Neural crest cell (in vitro differentiated cells): Measurements from ENCODE around the gene ZBED1. TPM values are rescaled to one million over a fixed set of nuclear protein-coding genes. Genes with fewer than 3 reads are reported as not detected.

ENCODE experiments used
- DNase-seq: peaks from one replicate; pipeline ENCODE4 v3.0.0; 2021; ENCODE audit warnings: low read depth, mixed read lengths, low spot score
- H3K27ac Mint-ChIP-seq: one replicate; pipeline ENCODE4 v1.8.0; 2021; ENCODE audit warnings: mild to moderate bottlenecking, mixed read lengths; ENCODE audit not compliant: unreplicated experiment
- H3K27me3 Mint-ChIP-seq: 2 replicates; pipeline ENCODE4 v1.8.0; 2021; ENCODE audit warnings: low read depth, mild to moderate bottlenecking, mixed read lengths
- H3K36me3 Mint-ChIP-seq: 2 replicates; pipeline ENCODE4 v1.8.0; 2021; ENCODE audit warnings: low read depth, mild to moderate bottlenecking, mixed read lengths
- H3K4me1 Mint-ChIP-seq: 2 replicates; pipeline ENCODE4 v1.8.0; 2021; ENCODE audit warnings: mixed read lengths
- H3K4me3 Mint-ChIP-seq: one replicate; pipeline ENCODE4 v1.8.0; 2021; ENCODE audit warnings: mild to moderate bottlenecking, mixed read lengths
- H3K9me3 Mint-ChIP-seq: 2 replicates; pipeline ENCODE4 v1.8.0; 2021; ENCODE audit warnings: mixed read lengths
- long read RNA-seq: library from polyadenylated mRNA; unstranded; transcript quantifications from one replicate; pipeline ENCODE4 v2.0.0, GENCODE V29; 2020
- total RNA-seq: library from RNA; stranded (reverse); gene quantifications from 2 replicates; pipeline ENCODE4 v1.2.1, GENCODE V29; 2021
- TF ChIP-seq, protein P1 (sequence below): fragments of 200-600 bp; sonication (generic); conservative IDR thresholded peaks from 2 replicates; pipeline ENCODE4 v1.5.0; 2021; ENCODE audit warnings: antibody characterized with exemption, mild to moderate bottlenecking

Gene ZBED1
- 41.6 and 42.0 TPM in 2 replicates for total RNA-seq
- long read RNA-seq, full-length matches to known transcripts: 14 of 27 reads
- long read RNA-seq, partial matches to known transcripts: 0 of 27 reads
- long read RNA-seq, other reads (novel, unspliced or antisense): 13 of 27 reads

DNA sequence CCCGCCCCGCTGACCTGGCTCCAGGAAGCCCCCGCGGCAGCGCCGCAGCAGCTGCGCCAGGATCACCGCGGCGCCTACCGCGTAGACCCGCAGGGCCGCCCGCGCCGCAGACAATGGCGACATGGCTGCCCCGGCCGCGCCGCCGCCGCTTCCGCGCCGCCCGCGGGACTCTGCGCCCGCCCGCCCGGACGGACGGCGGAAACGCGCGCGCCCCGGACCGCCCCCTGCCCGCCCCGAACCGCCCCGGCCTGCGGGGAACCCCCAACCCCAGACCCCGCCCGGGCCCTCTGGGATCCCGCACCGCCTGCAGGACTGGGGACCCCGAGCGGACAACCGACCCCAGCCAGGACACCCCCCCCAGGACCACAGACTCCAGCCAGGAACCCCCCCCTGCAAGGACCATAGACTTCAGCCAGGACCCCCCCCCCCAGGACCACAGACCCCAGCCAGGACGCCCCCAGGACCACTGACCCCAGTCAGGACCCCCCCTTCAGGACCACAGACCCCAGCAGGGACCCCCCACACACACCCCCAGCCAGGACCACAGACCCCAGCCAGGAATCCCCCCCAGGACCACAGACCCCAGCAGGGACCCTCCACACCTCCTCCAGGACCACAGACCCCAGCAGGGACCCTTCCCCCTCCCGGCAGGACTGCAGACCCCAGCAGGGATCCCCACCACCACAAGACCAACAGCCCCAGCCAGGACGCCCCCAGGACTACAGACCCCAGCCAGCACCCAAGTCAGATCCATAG, at the start of gene ZBED1, which contains the start of gene DHRSX:
ZBED1 (minus strand) TSS at position 174 of the 756 bp plus-strand sequence. CDS start 10,257 bp downstream, outside the sequence.
DHRSX (minus strand) TSS at position 174 of the 756 bp plus-strand sequence; CDS start at position 123, 51 bp downstream.
- TF ChIP-seq, protein P1, sequence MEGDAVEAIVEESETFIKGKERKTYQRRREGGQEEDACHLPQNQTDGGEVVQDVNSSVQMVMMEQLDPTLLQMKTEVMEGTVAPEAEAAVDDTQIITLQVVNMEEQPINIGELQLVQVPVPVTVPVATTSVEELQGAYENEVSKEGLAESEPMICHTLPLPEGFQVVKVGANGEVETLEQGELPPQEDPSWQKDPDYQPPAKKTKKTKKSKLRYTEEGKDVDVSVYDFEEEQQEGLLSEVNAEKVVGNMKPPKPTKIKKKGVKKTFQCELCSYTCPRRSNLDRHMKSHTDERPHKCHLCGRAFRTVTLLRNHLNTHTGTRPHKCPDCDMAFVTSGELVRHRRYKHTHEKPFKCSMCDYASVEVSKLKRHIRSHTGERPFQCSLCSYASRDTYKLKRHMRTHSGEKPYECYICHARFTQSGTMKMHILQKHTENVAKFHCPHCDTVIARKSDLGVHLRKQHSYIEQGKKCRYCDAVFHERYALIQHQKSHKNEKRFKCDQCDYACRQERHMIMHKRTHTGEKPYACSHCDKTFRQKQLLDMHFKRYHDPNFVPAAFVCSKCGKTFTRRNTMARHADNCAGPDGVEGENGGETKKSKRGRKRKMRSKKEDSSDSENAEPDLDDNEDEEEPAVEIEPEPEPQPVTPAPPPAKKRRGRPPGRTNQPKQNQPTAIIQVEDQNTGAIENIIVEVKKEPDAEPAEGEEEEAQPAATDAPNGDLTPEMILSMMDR: no peak
- Mint-ChIP-seq H3K36me3 (no peaks in the 10 kb centered on the region), H3K27ac (peak within 1 kb of the TSS; percentile 75), H3K9me3 (no peaks in the 10 kb centered on the region), H3K27me3 (no peaks in the 10 kb centered on the region), H3K4me3 (peak within 1 kb of the TSS; percentile 83), H3K4me1 (peaks cover 27% of the 10 kb centered on the region)
- DNase-seq: no peak

DNA sequence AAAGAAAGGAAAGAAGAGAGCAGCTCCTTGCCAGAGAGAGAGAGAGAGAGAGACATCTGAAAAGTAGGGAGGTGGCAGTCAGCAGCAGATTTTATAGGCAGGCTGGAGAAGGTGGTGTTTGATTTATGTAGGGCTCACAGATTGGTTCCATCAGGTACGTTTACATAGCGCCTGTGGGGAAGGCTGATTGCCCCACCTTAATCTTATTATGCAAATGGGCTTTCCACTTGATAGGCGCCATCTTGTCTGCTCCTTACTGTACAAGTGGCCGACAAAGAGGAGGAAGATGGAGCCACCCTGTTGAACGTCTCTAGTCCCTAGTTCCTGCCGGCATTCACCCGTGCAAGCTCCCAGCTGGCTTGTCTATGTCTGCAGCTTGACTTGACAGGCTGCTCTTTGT, 49.1 kb upstream of the ZBED1 start:
- DNase-seq: no peak
- TF ChIP-seq, protein P1: no peak
- Mint-ChIP-seq H3K27me3 (no peaks in the 10 kb centered on the region), H3K9me3 (peaks cover 14% of the 10 kb centered on the region), H3K27ac (no peak overlapping the region), H3K4me1 (peaks cover 41% of the 10 kb centered on the region), H3K4me3 (no peak overlapping the region), H3K36me3 (no peaks in the 10 kb centered on the region)

DNA sequence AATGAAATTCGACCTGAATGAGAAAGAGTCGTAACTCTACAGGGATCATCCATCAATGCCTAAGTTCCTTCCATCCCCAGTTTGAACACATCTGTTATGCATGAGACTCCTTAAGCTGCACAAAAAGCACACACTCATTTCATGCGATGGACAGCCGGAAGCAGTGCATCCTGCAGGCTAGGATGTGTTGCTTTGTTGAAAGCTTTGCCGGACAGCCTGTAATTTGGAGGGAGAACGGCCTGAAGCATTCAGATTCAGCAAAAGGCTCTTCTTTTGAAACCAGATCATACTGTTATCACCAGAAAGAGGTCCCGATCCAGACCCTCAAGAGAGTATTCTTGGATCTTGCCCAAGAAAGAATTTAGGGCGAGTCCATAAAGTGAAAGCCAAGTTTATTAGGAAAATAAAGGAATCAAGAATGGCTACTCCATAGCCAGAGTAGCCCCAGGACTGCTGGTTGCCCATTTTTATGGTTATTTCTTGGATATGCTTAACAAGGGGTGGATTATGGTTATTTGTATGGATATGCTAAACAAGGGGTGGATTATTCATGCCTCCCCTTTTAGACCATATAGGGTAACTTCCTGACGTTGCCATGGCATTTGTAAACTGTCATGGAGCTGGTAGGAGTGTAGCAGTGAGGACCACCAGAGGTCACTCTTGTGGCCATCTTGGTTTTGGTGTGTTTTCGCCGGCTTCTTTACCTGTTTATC, 48.1 kb upstream of the ZBED1 start:
- no peaks in the 10 kb centered on the region for H3K27me3 Mint-ChIP-seq
- H3K4me1 Mint-ChIP-seq: peaks cover 36% of the 10 kb centered on the region
- H3K9me3 Mint-ChIP-seq: peaks cover 11% of the 10 kb centered on the region
- peak overlapping the region; percentile 47 for H3K27ac Mint-ChIP-seq
- TF ChIP-seq, protein P1: no peak
- no peaks in the 10 kb centered on the region for H3K36me3 Mint-ChIP-seq
- DNase-seq: no peak
- no peak overlapping the region for H3K4me3 Mint-ChIP-seq

DNA sequence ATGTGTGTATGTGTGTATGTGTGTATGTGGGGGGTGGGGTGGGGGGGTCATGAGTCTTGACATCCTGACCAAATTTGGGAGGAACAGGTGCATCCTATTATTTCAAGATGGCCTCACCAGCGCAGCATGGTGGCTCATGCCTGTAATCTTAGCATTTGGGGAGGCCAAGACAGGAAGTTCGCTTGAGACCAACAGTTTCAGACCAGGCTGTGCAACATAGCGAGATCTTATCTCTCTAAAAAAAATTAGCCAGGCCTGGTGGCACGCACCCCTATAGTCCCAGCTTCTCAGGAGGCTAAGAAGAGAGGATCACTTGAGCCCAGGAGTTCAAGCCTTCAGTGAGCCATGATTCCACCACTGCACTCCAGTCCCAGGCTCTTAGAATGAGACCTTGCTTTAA, 47.0 kb upstream of the ZBED1 start:
- Mint-ChIP-seq H3K27me3 (no peaks in the 10 kb centered on the region), H3K36me3 (no peaks in the 10 kb centered on the region), H3K27ac (no peak overlapping the region), H3K4me1 (peaks cover 34% of the 10 kb centered on the region), H3K4me3 (no peak overlapping the region), H3K9me3 (peaks cover 11% of the 10 kb centered on the region)
- TF ChIP-seq, protein P1: no peak
- no peak for DNase-seq

DNA sequence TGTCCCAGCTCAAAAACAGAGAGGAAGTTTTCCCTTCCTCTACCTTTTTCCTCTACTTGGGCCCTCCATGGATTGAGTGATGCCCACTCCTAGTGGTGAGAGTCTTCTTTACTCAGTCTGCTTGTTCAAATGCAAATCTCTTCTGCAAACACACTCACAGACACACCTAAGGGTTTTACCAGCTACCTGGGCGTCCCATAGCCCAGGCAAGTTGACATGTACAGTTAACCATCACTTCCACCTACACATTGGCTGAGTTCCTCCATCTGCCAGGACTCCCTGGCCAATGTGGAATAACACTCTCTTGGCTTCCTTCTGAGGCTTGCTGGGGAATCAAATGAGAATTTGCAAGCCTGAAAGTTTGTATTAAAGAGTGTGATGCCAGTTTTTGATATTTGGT, 45.7 kb upstream of the ZBED1 start:
- DNase-seq: no peak
- Mint-ChIP-seq H3K36me3 (no peaks in the 10 kb centered on the region), H3K4me1 (peaks cover 26% of the 10 kb centered on the region), H3K9me3 (peaks cover 11% of the 10 kb centered on the region), H3K27me3 (no peaks in the 10 kb centered on the region), H3K27ac (no peak overlapping the region), H3K4me3 (no peak overlapping the region)
- TF ChIP-seq, protein P1: no peak
